Neural progenitor cell (in vitro differentiated cells): ENCODE measurements around the gene CPLX3. TPM values are rescaled to one million over a fixed set of nuclear protein-coding genes. Genes with fewer than 3 reads are reported as not detected.

Experiments
- DNase-seq: peaks from one replicate; pipeline ENCODE4 v3.0.0-alpha.2; 2016; ENCODE audit warnings: low spot score
- H2AFZ ChIP-seq: fragments of 200-600 bp; sonication (generic); replicated peaks from 2 replicates; pipeline ENCODE4 v1.6.1; 2016; ENCODE audit warnings: antibody characterized with exemption
- H3F3A ChIP-seq: fragments of 200-600 bp; sonication (generic); 2 replicates; pipeline ENCODE4 v1.6.1; 2016; ENCODE audit warnings: antibody characterized with exemption, low read depth
- H3K27ac ChIP-seq: fragments of 200-600 bp; sonication (generic); 2 replicates; pipeline ENCODE4 v1.5.1; 2016; ENCODE audit warnings: mild to moderate bottlenecking
- H3K27me3 ChIP-seq: fragments of 200-600 bp; sonication (generic); 2 replicates; pipeline ENCODE4 v1.6.1; 2016; ENCODE audit warnings: mild to moderate bottlenecking, moderate library complexity
- H3K36me3 ChIP-seq: fragments of 200-600 bp; sonication (generic); 2 replicates; pipeline ENCODE4 v1.5.1; 2016
- H3K4me1 ChIP-seq: fragments of 200-600 bp; sonication (generic); 2 replicates; pipeline ENCODE4 v1.6.1; 2016; ENCODE audit warnings: mixed run types
- H3K4me2 ChIP-seq: fragments of 200-600 bp; sonication (generic); 2 replicates; pipeline ENCODE4 v1.6.1; 2016
- H3K4me3 ChIP-seq: fragments of 200-600 bp; sonication (generic); 2 replicates; pipeline ENCODE4 v1.5.1; 2016
- H3K79me2 ChIP-seq: fragments of 200-600 bp; sonication (generic); 2 replicates; pipeline ENCODE4 v1.6.1; 2016; ENCODE audit warnings: low read depth
- H3K9ac ChIP-seq: fragments of 200-600 bp; sonication (generic); 2 replicates; pipeline ENCODE4 v1.6.1; 2016
- H3K9me3 ChIP-seq: fragments of 200-600 bp; sonication (generic); 2 replicates; pipeline ENCODE4 v1.5.1; 2016; ENCODE audit warnings: low read depth
- H4K20me1 ChIP-seq: fragments of 200-600 bp; sonication (generic); 2 replicates; pipeline ENCODE4 v1.6.1; 2016; ENCODE audit warnings: low read depth
- H3K27ac Mint-ChIP-seq: 3 replicates; pipeline ENCODE4 v1.8.0; 2021; ENCODE audit warnings: mixed read lengths
- H3K27me3 Mint-ChIP-seq: 2 replicates; pipeline ENCODE4 v1.8.0; 2022; ENCODE audit warnings: low read depth, mild to moderate bottlenecking, inconsistent platforms, moderate library complexity, mixed read lengths; ENCODE audit not compliant: insufficient read depth
- H3K36me3 Mint-ChIP-seq: 3 replicates; pipeline ENCODE4 v1.8.0; 2021; ENCODE audit warnings: mixed read lengths
- H3K4me1 Mint-ChIP-seq: 3 replicates; pipeline ENCODE4 v1.8.0; 2021; ENCODE audit warnings: mixed read lengths
- H3K4me3 Mint-ChIP-seq: 3 replicates; pipeline ENCODE4 v1.8.0; 2021; ENCODE audit warnings: mild to moderate bottlenecking, moderate library complexity, mixed read lengths
- H3K9me3 Mint-ChIP-seq: 3 replicates; pipeline ENCODE4 v1.8.0; 2020; ENCODE audit warnings: mixed read lengths
- CTCF ChIP-seq: fragments of 200-600 bp; sonication (generic); IDR thresholded peaks from 2 replicates; pipeline ENCODE4 v1.5.1; 2017; ENCODE audit warnings: antibody characterized with exemption, mild to moderate bottlenecking
- EZH2 ChIP-seq: fragments of 200-600 bp; sonication (generic); IDR thresholded peaks from 2 replicates; pipeline ENCODE4 v1.6.1; 2017; ENCODE audit warnings: antibody characterized with exemption, mild to moderate bottlenecking, moderate library complexity
- EZH2phosphoT487 ChIP-seq: fragments of 200-600 bp; sonication (generic); IDR thresholded peaks from 2 replicates; pipeline ENCODE4 v1.6.1; 2017; ENCODE audit warnings: antibody characterized with exemption
- total RNA-seq: library from RNA; depleted of rRNA; stranded (reverse); fragments of >200 nt; gene quantifications from 2 replicates; pipeline ENCODE4 v1.2.3, GENCODE V29; 2015; ENCODE audit warnings: low replicate concordance

The CPLX3 gene
- total RNA-seq, 1 donor from 2014 or later, result not detected

- no peaks in the 10 kb centered on the region for H3K79me2 ChIP-seq
- H3K27ac ChIP-seq, result no peak overlapping the region
- Mint-ChIP-seq H3K27ac (peak overlapping the region; percentile 39), H3K9me3 (no peaks in the 10 kb centered on the region), H3K4me1 (peaks cover 35% of the 10 kb centered on the region), H3K36me3 (peaks cover 7% of the 10 kb centered on the region), H3K27me3 (peaks cover 7% of the 10 kb centered on the region), H3K4me3 (peak overlapping the region; percentile 95)
- no peak overlapping the region for H3K9ac ChIP-seq
- no peaks in the 10 kb centered on the region for H3K27me3 ChIP-seq
- H3K4me3 ChIP-seq, result no peak overlapping the region
- no peaks in the 10 kb centered on the region for H3K9me3 ChIP-seq
- peaks cover 18% of the 10 kb centered on the region for H3K4me1 ChIP-seq
- peaks cover 12% of the 10 kb centered on the region for H4K20me1 ChIP-seq
- H3K36me3 ChIP-seq, result no peaks in the 10 kb centered on the region
- TF ChIP-seq EZH2phosphoT487, result no peak
- DNase-seq, result no peak
- peaks cover 24% of the 10 kb centered on the region for H3F3A ChIP-seq
- H2AFZ ChIP-seq, result no peak overlapping the region
- H3K4me2 ChIP-seq, result no peak overlapping the region
Measured at GRCh38 chr15:74840851-74841775, 14.7 kb downstream of the CPLX3 start.

GRCh38 chr15:74841891-74842373, 15.5 kb downstream of the CPLX3 start:
- Histone ChIP-seq H3K9me3 (no peaks in the 10 kb centered on the region), H2AFZ (no peak overlapping the region), H4K20me1 (peaks cover 12% of the 10 kb centered on the region), H3K27me3 (no peaks in the 10 kb centered on the region), H3K36me3 (no peaks in the 10 kb centered on the region), H3F3A (peaks cover 24% of the 10 kb centered on the region), H3K4me2 (peak overlapping the region; percentile 79), H3K79me2 (no peaks in the 10 kb centered on the region), H3K9ac (no peak overlapping the region), H3K27ac (no peak overlapping the region), H3K4me3 (peak overlapping the region; percentile 82), H3K4me1 (peaks cover 18% of the 10 kb centered on the region)
- Mint-ChIP-seq H3K4me1 (peaks cover 35% of the 10 kb centered on the region), H3K27me3 (peaks cover 7% of the 10 kb centered on the region), H3K36me3 (peaks cover 7% of the 10 kb centered on the region), H3K27ac (no peak overlapping the region), H3K9me3 (no peaks in the 10 kb centered on the region), H3K4me3 (peak overlapping the region; percentile 95)
- no peak for DNase-seq
- TF ChIP-seq EZH2phosphoT487, result no peak

GRCh38 chr15:74842581-74843444, 16.4 kb downstream of the CPLX3 start, which contains the start of gene ULK3:
Gene ULK3, minus strand, starts transcription at chr15:74843156. Its CDS starts 51 bp downstream, at chr15:74843105.
- Histone ChIP-seq H4K20me1 (peaks cover 12% of the 10 kb centered on the region), H3K9ac (no peak within 1 kb of the TSS), H2AFZ (peak within 1 kb of the TSS; percentile 95), H3K36me3 (no peaks in the 10 kb centered on the region), H3K27me3 (no peaks in the 10 kb centered on the region), H3K9me3 (no peaks in the 10 kb centered on the region), H3K4me2 (peak within 1 kb of the TSS; percentile 79), H3K79me2 (no peaks in the 10 kb centered on the region), H3F3A (peaks cover 24% of the 10 kb centered on the region), H3K4me3 (peak within 1 kb of the TSS; percentile 82), H3K4me1 (peaks cover 18% of the 10 kb centered on the region), H3K27ac (no peak within 1 kb of the TSS)
- H3K27ac Mint-ChIP-seq, result peak within 1 kb of the TSS; percentile 95
- DNase-seq, result peak; percentile 95
- peak within 1 kb of the TSS; percentile 95 for H3K4me3 Mint-ChIP-seq
- H3K36me3 Mint-ChIP-seq, result peaks cover 10% of the 10 kb centered on the region
- TF ChIP-seq EZH2 (no peak), CTCF (peak; percentile 57), EZH2phosphoT487 (no peak)
- no peaks in the 10 kb centered on the region for H3K9me3 Mint-ChIP-seq
- H3K4me1 Mint-ChIP-seq, result peaks cover 35% of the 10 kb centered on the region
- peaks cover 7% of the 10 kb centered on the region for H3K27me3 Mint-ChIP-seq

GRCh38 chr15:74843445-74843828, 17.0 kb downstream of the CPLX3 start:
- peaks cover 35% of the 10 kb centered on the region for H3K4me1 Mint-ChIP-seq
- TF ChIP-seq CTCF (peak; percentile 13), EZH2 (peak; percentile 30), EZH2phosphoT487 (no peak)
- Histone ChIP-seq H4K20me1 (peaks cover 12% of the 10 kb centered on the region), H2AFZ (peak overlapping the region; percentile 86), H3K4me2 (peak overlapping the region; percentile 79), H3K27me3 (no peaks in the 10 kb centered on the region), H3K4me3 (peak overlapping the region; percentile 82), H3K9ac (no peak overlapping the region), H3K9me3 (no peaks in the 10 kb centered on the region), H3K36me3 (no peaks in the 10 kb centered on the region), H3F3A (peaks cover 24% of the 10 kb centered on the region), H3K4me1 (peaks cover 18% of the 10 kb centered on the region), H3K27ac (no peak overlapping the region), H3K79me2 (no peaks in the 10 kb centered on the region)
- no peaks in the 10 kb centered on the region for H3K9me3 Mint-ChIP-seq
- no peak for DNase-seq
- peak overlapping the region; percentile 95 for H3K27ac Mint-ChIP-seq
- H3K36me3 Mint-ChIP-seq, result peaks cover 10% of the 10 kb centered on the region
- H3K4me3 Mint-ChIP-seq, result peak overlapping the region; percentile 89
- H3K27me3 Mint-ChIP-seq, result peaks cover 7% of the 10 kb centered on the region
